ENCODE data around the gene HSDL2.

HSDL2 gene

DNA sequence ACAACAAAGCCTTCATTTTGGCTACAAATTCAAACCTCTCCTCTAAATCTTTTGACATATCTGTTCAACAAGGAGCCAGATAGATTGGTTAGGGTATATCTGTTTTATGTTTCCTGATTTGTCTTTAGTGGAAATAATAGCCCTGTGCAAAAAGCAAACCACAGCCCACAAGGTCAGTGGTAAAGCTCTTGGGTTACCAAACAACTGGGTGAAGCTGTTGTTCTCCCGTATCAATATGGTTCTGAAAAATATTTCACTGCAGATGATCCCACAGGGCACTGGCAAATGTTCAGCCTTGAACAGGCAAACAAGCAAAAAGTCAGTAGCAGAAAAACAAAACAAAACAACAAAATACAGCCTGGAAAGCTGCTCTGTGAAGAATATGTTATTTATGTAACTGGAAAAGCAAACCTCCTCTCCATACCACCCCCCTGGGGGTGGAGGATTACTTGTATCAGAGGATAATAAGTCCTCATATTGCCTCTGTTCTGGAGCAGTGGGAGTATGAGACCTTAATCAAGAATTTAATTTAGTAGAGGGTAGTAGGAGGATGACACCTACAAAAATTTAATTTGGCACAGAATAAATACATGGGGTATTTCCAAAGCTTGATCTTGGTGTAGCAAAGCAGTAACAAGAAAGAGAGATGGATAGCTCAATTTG is 25.7 kb upstream of the HSDL2 start:
- Histone ChIP-seq H3K9ac (no peak overlapping the region), H3K4me3 (ENCODE audit: low read depth, low read length) (no peak overlapping the region)

DNA sequence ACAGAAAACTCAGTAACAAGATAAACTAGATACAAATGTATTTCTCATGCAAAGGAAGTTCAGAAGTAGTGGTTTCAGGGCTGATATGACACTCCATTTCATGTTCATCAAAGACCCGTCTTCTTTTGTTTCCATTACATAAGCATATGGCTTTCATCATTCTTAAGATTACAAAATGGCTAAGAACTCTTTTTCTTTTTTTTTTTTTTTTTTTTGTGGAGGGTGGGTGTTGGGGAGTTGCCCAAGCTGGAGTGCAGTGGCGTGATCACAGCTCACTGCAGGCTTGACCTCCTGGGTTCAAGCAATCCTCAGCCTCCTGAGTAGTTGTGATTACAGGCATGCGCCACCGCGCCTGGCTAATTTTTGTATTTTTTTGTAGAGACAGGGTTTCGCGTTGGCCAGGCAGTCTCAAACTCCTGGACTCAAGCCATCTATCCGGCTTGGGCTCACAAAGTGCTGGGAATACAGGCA is 24.4 kb upstream of the HSDL2 start:
- H3K4me2 ChIP-seq (ENCODE audit: low read length): no peak overlapping the region
- no peak overlapping the region for H3K9ac ChIP-seq
- H3K4me3 ChIP-seq (ENCODE audit: low read depth, low read length): no peak overlapping the region
- H3K27me3 ChIP-seq (ENCODE audit: control insufficient read depth, insufficient read depth, low read length): no peaks in the 10 kb centered on the region
- H3K9me3 ChIP-seq (ENCODE audit: control insufficient read depth, low read length): no peaks in the 10 kb centered on the region
- H3K27ac ChIP-seq: no peak overlapping the region
- TF ChIP-seq, protein P1, sequence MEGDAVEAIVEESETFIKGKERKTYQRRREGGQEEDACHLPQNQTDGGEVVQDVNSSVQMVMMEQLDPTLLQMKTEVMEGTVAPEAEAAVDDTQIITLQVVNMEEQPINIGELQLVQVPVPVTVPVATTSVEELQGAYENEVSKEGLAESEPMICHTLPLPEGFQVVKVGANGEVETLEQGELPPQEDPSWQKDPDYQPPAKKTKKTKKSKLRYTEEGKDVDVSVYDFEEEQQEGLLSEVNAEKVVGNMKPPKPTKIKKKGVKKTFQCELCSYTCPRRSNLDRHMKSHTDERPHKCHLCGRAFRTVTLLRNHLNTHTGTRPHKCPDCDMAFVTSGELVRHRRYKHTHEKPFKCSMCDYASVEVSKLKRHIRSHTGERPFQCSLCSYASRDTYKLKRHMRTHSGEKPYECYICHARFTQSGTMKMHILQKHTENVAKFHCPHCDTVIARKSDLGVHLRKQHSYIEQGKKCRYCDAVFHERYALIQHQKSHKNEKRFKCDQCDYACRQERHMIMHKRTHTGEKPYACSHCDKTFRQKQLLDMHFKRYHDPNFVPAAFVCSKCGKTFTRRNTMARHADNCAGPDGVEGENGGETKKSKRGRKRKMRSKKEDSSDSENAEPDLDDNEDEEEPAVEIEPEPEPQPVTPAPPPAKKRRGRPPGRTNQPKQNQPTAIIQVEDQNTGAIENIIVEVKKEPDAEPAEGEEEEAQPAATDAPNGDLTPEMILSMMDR (IDR thresholded peaks at IDR 0.05): no peak
- peaks cover 3% of the 10 kb centered on the region for H3K4me1 ChIP-seq
- H2AFZ ChIP-seq: peak overlapping the region; percentile 53
- no peaks in the 10 kb centered on the region for H3K79me2 ChIP-seq
- no peaks in the 10 kb centered on the region for H3K36me3 ChIP-seq (ENCODE audit: control insufficient read depth, insufficient read depth, low read length)

More for the DNA sequence above, 25.7 kb upstream of the HSDL2 start:
- TF ChIP-seq, protein P1 (IDR thresholded peaks at IDR 0.05): no peak
- Histone ChIP-seq H3K4me1 (peaks cover 3% of the 10 kb centered on the region), H3K9me3 (ENCODE audit: control insufficient read depth, low read length) (no peaks in the 10 kb centered on the region), H3K36me3 (ENCODE audit: control insufficient read depth, insufficient read depth, low read length) (no peaks in the 10 kb centered on the region), H3K79me2 (no peaks in the 10 kb centered on the region), H3K4me2 (ENCODE audit: low read length) (no peak overlapping the region), H3K27me3 (ENCODE audit: control insufficient read depth, insufficient read depth, low read length) (no peaks in the 10 kb centered on the region), H2AFZ (peak overlapping the region; percentile 42), H3K27ac (peak overlapping the region; percentile 42)

DNA sequence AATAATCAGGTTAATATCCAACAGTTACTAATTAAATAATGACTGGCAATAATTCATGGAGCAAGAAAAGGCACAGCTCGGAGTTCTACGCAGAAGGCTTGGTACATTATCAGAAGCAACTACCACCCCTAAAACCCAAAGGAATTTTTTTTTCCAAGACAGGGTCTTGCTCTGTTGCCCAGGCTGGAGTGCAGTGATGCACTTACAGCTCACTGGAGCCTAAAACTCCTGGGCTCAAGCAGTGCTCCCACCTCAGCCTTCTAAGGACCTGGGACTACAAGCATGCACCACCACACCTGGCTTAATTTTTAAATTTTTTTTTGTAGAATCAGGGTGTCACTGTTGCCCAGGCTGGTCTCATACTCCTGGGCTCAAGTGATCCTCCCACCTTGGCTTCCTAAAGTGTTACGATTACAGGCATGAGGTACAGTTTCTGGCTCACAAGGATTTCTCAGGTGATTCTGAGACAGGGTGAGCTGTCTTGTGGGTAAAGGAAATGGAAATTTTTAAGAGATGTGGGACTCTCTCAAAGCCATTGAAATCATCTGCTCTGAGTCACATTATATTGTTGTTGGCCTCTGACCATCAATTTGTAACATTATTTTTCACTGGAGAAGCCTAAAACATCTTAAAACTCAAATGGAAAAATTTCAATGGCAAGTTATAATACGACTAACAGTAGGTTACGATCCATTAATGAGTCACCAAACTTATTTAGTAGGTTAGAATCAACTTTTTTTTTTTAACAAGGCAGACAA is 19.7 kb upstream of the HSDL2 start:
- H2AFZ ChIP-seq: no peak overlapping the region
- no peak overlapping the region for H3K4me3 ChIP-seq (ENCODE audit: low read depth, low read length)
- no peak overlapping the region for H3K9ac ChIP-seq
- H3K27me3 ChIP-seq (ENCODE audit: control insufficient read depth, insufficient read depth, low read length): no peaks in the 10 kb centered on the region
- no peak overlapping the region for H3K27ac ChIP-seq
- no peaks in the 10 kb centered on the region for H3K79me2 ChIP-seq
- no peak overlapping the region for H3K4me2 ChIP-seq (ENCODE audit: low read length)
- H3K9me3 ChIP-seq (ENCODE audit: control insufficient read depth, low read length): no peaks in the 10 kb centered on the region
- TF ChIP-seq, protein P1 (IDR thresholded peaks at IDR 0.05): no peak
- H3K36me3 ChIP-seq (ENCODE audit: control insufficient read depth, insufficient read depth, low read length): no peaks in the 10 kb centered on the region
- no peaks in the 10 kb centered on the region for H3K4me1 ChIP-seq

DNA sequence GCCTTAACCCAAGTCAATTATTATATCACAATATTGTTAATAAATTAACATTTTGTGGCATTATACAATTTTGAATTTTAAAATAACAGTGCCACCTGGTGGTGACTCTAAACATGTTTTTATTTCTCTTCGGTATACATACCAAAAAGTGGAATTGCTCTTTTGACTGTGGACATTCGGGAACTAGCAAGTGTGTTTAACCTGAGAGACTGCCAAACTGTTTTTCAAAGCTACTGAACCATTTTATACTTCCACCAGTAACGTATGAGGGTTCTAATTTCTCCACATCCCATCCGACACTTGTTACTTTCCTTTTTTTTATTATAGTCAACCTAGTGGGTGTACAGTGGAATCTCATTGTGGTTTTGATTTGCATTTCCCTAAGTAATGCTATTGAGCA is 18.3 kb upstream of the HSDL2 start:
- H3K9me3 ChIP-seq (ENCODE audit: control insufficient read depth, low read length): no peaks in the 10 kb centered on the region
- TF ChIP-seq, protein P1 (IDR thresholded peaks at IDR 0.05): peak; percentile 54
- no peaks in the 10 kb centered on the region for H3K27me3 ChIP-seq (ENCODE audit: control insufficient read depth, insufficient read depth, low read length)
- H3K36me3 ChIP-seq (ENCODE audit: control insufficient read depth, insufficient read depth, low read length): no peaks in the 10 kb centered on the region
- H3K4me3 ChIP-seq (ENCODE audit: low read depth, low read length): no peak overlapping the region
- no peak overlapping the region for H3K9ac ChIP-seq
- H3K4me2 ChIP-seq (ENCODE audit: low read length): no peak overlapping the region
- no peak overlapping the region for H3K27ac ChIP-seq
- no peaks in the 10 kb centered on the region for H3K4me1 ChIP-seq
- H3K79me2 ChIP-seq: no peaks in the 10 kb centered on the region
- peak overlapping the region; percentile 42 for H2AFZ ChIP-seq
